Endodermal cell (in vitro differentiated cells): ENCODE measurements around the gene HOXA1. TPM values are rescaled to one million over a fixed set of nuclear protein-coding genes. Genes with fewer than 3 reads are reported as not detected.

Source experiments
- DNase-seq: peaks from one replicate; pipeline ENCODE4 v3.0.0-alpha.2; 2017
- H3K27ac ChIP-seq: 2 replicates; pipeline ENCODE4 v1.5.1; 2013; ENCODE audit warnings: mild to moderate bottlenecking, low read depth, low read length, moderate library complexity
- H3K27me3 ChIP-seq: 2 replicates; pipeline ENCODE4 v1.6.1; 2013; ENCODE audit warnings: mild to moderate bottlenecking, low read length, moderate library complexity; ENCODE audit not compliant: insufficient read depth, control insufficient read depth, poor library complexity, severe bottlenecking
- H3K36me3 ChIP-seq: 2 replicates; pipeline ENCODE4 v1.7.0; 2013; ENCODE audit warnings: mild to moderate bottlenecking, low read length, moderate library complexity; ENCODE audit not compliant: control insufficient read depth, insufficient read depth
- H3K4me1 ChIP-seq: one replicate; pipeline ENCODE4 v1.7.0; 2013; ENCODE audit warnings: low read length; ENCODE audit not compliant: control insufficient read depth, insufficient read depth
- H3K4me3 ChIP-seq: 2 replicates; pipeline ENCODE4 v1.5.1; 2013; ENCODE audit warnings: mild to moderate bottlenecking, low read length, moderate library complexity
- H3K9ac ChIP-seq: 2 replicates; pipeline ENCODE4 v1.6.1; 2013; ENCODE audit warnings: mild to moderate bottlenecking, low read length, moderate library complexity; ENCODE audit not compliant: poor library complexity, severe bottlenecking; ENCODE audit errors: extremely low read depth
- H3K9me3 ChIP-seq: 2 replicates; pipeline ENCODE4 v1.6.1; 2013; ENCODE audit warnings: mild to moderate bottlenecking, low read length, moderate library complexity; ENCODE audit not compliant: control insufficient read depth
- H3K27ac Mint-ChIP-seq: 2 replicates; pipeline ENCODE4 v1.8.0; 2020; ENCODE audit warnings: mixed read lengths
- H3K27me3 Mint-ChIP-seq: 2 replicates; pipeline ENCODE4 v1.8.0; 2021; ENCODE audit warnings: mild to moderate bottlenecking, mixed read lengths; ENCODE audit not compliant: insufficient read depth
- H3K36me3 Mint-ChIP-seq: 2 replicates; pipeline ENCODE4 v1.8.0; 2020; ENCODE audit warnings: low read depth, mixed read lengths
- H3K4me1 Mint-ChIP-seq: 2 replicates; pipeline ENCODE4 v1.8.0; 2020; ENCODE audit warnings: mixed read lengths
- H3K4me3 Mint-ChIP-seq: 2 replicates; pipeline ENCODE4 v1.8.0; 2020; ENCODE audit warnings: mild to moderate bottlenecking, moderate library complexity, mixed read lengths
- H3K9me3 Mint-ChIP-seq: 2 replicates; pipeline ENCODE4 v1.8.0; 2020; ENCODE audit warnings: mild to moderate bottlenecking, mixed read lengths
- CTCF ChIP-seq: fragments of 200-600 bp; sonication (generic); conservative IDR thresholded peaks from 2 replicates; pipeline ENCODE4 v1.5.0; 2021; ENCODE audit warnings: antibody characterized with exemption, mild to moderate bottlenecking
- WGBS, 2 experiments: methylation state at CpG; one replicate each; pipeline versions ENCODE4 v1.1.5 to v1.1.7; 2013; ENCODE audit warnings: missing lambda C conversion rate in 2 of 2, mixed read lengths in 1 of 2; ENCODE audit not compliant: insufficient coverage in 1 of 2, insufficient read length in 1 of 2; 5-methylcytosine and 5-hydroxymethylcytosine counted together
- total RNA-seq, 2 donors: library from RNA; stranded (reverse); fragmentation: NEBNext Ultra II Directional in 1 of 2; extraction: Animal tissue kit (Norgen Biotek cat#: 25700) in 1 of 2; gene quantifications; 2 replicates in 1 of 2; 3 replicates in 1 of 2; pipeline ENCODE4 v1.2.1, GENCODE V29; 2021

The HOXA1 gene
- total RNA-seq, 2 donors from 2014 or later, result not detected

- no peak for TF ChIP-seq CTCF
- Histone ChIP-seq H3K9ac (no peak overlapping the region), H3K27ac (peak overlapping the region; percentile 59), H3K36me3 (no peaks in the 10 kb centered on the region), H3K4me3 (no peak overlapping the region), H3K4me1 (no peaks in the 10 kb centered on the region), H3K9me3 (peaks cover 4% of the 10 kb centered on the region), H3K27me3 (peaks cover 100% of the 10 kb centered on the region)
- no peaks in the 10 kb centered on the region for H3K36me3 Mint-ChIP-seq
- WGBS, 2 experiments, result 6 to 10% methylated on average over 11 to 41 of the region's 41 CpGs
- H3K27ac Mint-ChIP-seq, result no peak overlapping the region
- no peak overlapping the region for H3K4me3 Mint-ChIP-seq
- H3K4me1 Mint-ChIP-seq, result peaks cover 8% of the 10 kb centered on the region
- H3K9me3 Mint-ChIP-seq, result no peaks in the 10 kb centered on the region
- DNase-seq, result peak; percentile 87
- peaks cover 99% of the 10 kb centered on the region for H3K27me3 Mint-ChIP-seq
Measured at GRCh38 chr7:27108390-27109127, 12.8 kb upstream of the HOXA1 start.

- Mint-ChIP-seq H3K4me3 (no peak overlapping the region), H3K4me1 (peaks cover 12% of the 10 kb centered on the region), H3K36me3 (no peaks in the 10 kb centered on the region), H3K27ac (no peak overlapping the region), H3K27me3 (peaks cover 100% of the 10 kb centered on the region), H3K9me3 (peaks cover 2% of the 10 kb centered on the region)
- H3K27ac ChIP-seq, result peak overlapping the region; percentile 59
- peaks cover 4% of the 10 kb centered on the region for H3K9me3 ChIP-seq
- H3K4me3 ChIP-seq, result no peak overlapping the region
- H3K36me3 ChIP-seq, result no peaks in the 10 kb centered on the region
- H3K4me1 ChIP-seq, result no peaks in the 10 kb centered on the region
- H3K27me3 ChIP-seq, result peaks cover 100% of the 10 kb centered on the region
- no peak for TF ChIP-seq CTCF
- DNase-seq, result peak; percentile 53
- H3K9ac ChIP-seq, result no peak overlapping the region
- WGBS, 2 experiments, result 7 to 18% methylated on average over 4 to 47 of the region's 47 CpGs
Measured at GRCh38 chr7:27107391-27108381, 11.9 kb upstream of the HOXA1 start.

GRCh38 chr7:27106901-27107240 lies 11.1 kb upstream of the HOXA1 start:
- Histone ChIP-seq H3K4me3 (no peak overlapping the region), H3K27me3 (peaks cover 100% of the 10 kb centered on the region), H3K9me3 (peaks cover 4% of the 10 kb centered on the region), H3K9ac (no peak overlapping the region), H3K36me3 (no peaks in the 10 kb centered on the region), H3K4me1 (peaks cover 4% of the 10 kb centered on the region), H3K27ac (peak overlapping the region; percentile 77)
- H3K4me3 Mint-ChIP-seq, result no peak overlapping the region
- peaks cover 18% of the 10 kb centered on the region for H3K4me1 Mint-ChIP-seq
- H3K36me3 Mint-ChIP-seq, result no peaks in the 10 kb centered on the region
- DNase-seq, result no peak
- H3K27ac Mint-ChIP-seq, result no peak overlapping the region
- peaks cover 100% of the 10 kb centered on the region for H3K27me3 Mint-ChIP-seq
- TF ChIP-seq CTCF, result no peak
- peaks cover 2% of the 10 kb centered on the region for H3K9me3 Mint-ChIP-seq
- 6 to 7% methylated on average over 3 to 14 of the region's 14 CpGs for WGBS, 2 experiments
